ENCODE data around the gene ECI1.

Gene ECI1

DNA sequence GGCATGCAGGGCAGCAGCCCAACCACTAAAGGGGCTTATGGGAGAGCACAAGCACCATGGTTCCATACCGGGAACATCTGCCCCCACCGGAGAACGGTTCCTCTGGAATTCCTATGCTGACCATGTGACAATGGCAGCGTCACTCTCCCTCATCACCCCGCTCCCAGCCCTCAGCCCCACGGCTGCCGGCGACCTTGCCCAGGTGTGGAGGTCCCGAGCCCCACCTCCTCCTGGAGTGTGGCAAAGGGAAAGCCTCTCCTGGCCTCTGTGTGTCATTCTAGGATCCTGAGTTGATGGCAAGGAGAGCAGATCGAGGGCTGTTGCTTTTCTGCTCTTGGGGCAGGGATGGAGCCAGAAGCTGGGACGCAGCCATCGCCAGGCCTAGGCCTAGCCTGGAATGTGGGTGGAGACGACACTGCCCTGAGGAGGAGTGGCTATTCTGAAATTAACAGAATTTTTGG, 34.4 kb upstream of the ECI1 start:
- no peak for DNase-seq (ENCODE audit: extremely low read depth, low read depth)
- no peak overlapping the region for H3K4me3 ChIP-seq (replicated peaks; ENCODE audit: low read depth, low read length)

DNA sequence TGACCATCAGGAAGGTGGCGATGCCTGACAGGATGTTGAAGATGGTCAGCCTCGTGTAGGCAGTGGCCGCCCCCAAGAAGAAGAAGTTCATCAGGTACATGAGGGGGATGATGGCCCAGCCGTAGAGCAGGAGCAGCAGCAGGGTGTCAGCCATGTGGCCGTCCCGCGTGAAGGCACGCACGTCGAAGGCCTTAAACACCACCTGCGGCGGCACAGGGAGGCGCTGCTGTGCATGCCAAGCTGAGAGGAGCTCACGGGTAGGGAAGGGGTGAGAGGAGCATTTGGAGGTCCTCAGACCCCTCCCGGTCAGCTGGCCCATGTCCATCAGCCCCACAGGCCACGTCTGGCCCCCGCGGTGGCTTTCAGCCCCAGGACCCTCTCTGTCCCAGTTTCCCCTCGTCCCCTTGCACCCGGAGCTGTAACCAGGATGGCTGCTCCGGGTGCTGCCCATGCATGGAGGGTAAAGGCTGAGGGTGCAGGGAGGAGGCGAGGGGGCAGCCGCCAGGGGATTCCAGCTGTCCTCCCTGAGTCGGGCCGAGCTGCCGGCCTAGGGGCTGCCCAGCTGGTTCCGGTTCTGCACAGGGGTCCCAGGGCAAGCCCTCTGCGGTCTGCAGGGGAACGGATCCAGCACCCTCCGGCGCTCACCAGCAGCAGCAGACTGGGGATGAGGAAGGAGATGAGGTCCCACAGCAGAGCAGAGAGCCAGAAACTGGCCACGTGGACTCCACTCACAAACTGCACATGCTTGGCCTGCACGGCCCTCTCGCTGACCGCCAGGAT, 33.6 kb upstream of the ECI1 start:
- no peak for DNase-seq (ENCODE audit: extremely low read depth, low read depth)
- TF ChIP-seq, protein P1, sequence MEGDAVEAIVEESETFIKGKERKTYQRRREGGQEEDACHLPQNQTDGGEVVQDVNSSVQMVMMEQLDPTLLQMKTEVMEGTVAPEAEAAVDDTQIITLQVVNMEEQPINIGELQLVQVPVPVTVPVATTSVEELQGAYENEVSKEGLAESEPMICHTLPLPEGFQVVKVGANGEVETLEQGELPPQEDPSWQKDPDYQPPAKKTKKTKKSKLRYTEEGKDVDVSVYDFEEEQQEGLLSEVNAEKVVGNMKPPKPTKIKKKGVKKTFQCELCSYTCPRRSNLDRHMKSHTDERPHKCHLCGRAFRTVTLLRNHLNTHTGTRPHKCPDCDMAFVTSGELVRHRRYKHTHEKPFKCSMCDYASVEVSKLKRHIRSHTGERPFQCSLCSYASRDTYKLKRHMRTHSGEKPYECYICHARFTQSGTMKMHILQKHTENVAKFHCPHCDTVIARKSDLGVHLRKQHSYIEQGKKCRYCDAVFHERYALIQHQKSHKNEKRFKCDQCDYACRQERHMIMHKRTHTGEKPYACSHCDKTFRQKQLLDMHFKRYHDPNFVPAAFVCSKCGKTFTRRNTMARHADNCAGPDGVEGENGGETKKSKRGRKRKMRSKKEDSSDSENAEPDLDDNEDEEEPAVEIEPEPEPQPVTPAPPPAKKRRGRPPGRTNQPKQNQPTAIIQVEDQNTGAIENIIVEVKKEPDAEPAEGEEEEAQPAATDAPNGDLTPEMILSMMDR (IDR thresholded peaks at IDR 0.05; ENCODE audit: low read depth, low read length, missing control alignments) = no peak
- no peak overlapping the region for H3K4me3 ChIP-seq (replicated peaks; ENCODE audit: low read depth, low read length)

More for the DNA sequence above, 34.4 kb upstream of the ECI1 start:
- TF ChIP-seq, protein P1 (IDR thresholded peaks at IDR 0.05; ENCODE audit: low read depth, low read length, missing control alignments) = no peak

DNA sequence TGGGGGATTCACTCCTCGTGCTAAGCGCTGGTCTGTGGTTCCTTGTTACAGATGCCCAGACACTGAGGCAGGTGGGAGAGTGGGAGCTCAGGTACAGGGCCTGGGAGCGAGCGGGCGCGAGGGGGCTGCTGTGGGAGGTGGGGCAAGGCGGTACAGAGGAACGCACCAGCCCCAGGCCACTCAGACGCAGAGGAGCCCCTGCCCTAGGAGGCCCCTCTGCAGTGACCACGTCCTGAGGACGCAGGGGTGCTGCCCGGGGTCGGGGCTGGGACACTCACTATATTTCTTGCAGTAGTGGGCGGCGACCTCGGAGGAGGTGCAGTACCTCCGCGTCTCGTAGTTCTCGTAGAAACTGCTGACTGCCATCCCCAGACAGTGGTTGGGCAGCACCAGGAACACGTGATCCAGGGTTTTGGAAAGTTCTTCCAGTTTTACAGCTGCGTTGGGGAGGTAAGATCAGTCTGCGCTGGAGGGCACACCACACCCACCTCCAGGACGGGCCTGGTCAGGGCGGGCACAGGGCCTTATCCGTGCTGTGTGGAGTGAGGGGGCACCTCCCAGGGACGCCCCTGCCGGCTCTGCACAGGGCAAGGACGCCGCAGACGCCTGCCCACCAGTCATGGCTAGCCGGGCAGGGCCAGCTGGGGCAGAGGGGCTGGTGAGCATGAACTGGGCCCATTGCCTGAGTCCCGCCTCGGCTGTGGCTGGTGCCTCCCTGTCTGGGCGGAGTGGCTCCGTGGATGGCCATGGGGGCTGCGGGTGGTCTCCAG, 32.8 kb upstream of the ECI1 start:
- no peak for DNase-seq (ENCODE audit: extremely low read depth, low read depth)
- H3K4me3 ChIP-seq (replicated peaks; ENCODE audit: low read depth, low read length) = no peak overlapping the region
- TF ChIP-seq, protein P1 (IDR thresholded peaks at IDR 0.05; ENCODE audit: low read depth, low read length, missing control alignments) = no peak

DNA sequence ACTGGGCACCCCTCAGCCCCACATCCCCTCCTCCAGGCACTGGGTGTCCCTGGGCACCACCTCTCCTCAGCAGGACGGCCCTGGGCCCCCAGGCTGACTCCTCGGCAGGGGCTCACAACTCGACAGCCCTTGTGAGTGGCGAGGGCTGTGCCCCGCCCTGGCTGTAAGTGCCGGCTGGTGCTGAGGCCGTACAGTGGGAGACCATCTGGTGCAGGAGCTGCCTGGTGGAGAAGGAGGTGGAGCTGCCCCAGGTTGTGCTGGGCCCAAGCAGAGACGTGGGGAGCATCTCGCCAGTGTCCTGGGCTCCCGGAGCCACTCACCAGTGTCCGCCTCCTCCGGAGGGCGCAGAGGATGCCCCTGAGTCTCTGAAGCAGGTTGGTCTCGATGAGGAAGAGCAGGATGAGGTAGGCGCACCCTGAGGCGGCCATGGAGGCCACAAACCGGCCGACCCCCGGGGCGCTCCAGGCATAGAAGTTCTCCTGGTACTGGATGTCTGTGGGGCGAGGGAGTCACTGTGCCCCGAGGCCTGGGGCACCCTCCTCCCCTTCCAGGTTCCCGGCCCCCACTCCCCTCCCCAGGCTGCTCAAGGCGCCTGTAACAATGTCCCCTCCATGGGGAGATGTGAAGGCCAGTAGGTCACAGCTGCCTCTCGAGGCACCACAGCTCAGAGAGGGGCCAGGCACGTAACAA, 31.6 kb upstream of the ECI1 start:
- TF ChIP-seq, protein P1 (IDR thresholded peaks at IDR 0.05; ENCODE audit: low read depth, low read length, missing control alignments) = no peak
- DNase-seq (ENCODE audit: extremely low read depth, low read depth) = no peak
- H3K4me3 ChIP-seq (replicated peaks; ENCODE audit: low read depth, low read length) = no peak overlapping the region

DNA sequence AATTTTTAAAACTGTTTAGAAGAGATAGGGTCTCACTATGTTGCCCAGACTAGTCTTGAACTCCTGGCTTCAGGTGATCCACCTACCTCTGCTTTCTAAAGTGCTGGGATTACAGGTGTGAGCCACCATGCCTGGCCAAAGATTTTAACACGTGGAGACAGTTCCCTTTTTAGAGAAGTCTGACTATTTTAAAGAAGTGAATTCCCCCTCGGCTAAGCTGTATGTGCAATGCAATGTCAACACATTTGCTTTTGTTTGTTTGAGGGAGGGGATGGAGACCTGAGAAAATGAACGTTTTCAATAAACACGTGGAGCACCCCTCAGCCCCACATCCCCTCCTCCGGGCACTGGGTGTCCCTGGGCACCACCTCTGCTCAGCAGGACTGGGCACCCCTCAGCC, 30.9 kb upstream of the ECI1 start:
- no peak overlapping the region for H3K4me3 ChIP-seq (replicated peaks; ENCODE audit: low read depth, low read length)
- no peak for DNase-seq (ENCODE audit: extremely low read depth, low read depth)
- TF ChIP-seq, protein P1 (IDR thresholded peaks at IDR 0.05; ENCODE audit: low read depth, low read length, missing control alignments) = no peak

DNA sequence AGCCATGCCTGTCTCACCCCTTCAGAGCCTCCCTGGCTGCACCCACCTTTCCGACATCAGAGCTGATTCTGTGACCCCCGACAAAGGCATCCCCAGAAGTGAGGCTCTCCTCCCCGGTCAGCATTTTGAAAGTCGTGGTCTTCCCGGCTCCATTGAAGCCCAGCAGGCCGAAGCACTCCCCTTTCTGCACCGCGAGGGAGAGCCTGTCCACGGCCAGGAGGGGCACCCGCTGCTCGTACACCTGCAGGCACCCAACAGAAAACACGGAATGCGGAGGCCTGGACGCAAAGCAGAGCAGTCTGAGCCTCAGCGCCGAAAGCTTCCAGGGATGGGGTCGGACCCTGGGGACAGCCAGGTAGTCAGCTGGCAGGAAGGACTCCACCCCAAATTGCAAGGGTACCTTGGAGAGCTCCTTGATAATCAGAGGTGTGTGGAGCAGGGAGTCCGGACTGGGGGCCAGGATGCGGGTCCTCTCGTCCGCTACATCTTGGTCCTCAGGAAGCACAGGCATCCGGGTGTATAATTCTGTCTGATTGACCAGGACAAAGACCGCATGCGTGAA, 29.7 kb upstream of the ECI1 start:
- no peak for DNase-seq (ENCODE audit: extremely low read depth, low read depth)
- no peak overlapping the region for H3K4me3 ChIP-seq (replicated peaks; ENCODE audit: low read depth, low read length)
- TF ChIP-seq, protein P1 (IDR thresholded peaks at IDR 0.05; ENCODE audit: low read depth, low read length, missing control alignments) = no peak

Measured in HFF-Myc (cell line).